BJ (cell line): ENCODE data around the gene SUPT5H. TPM values are rescaled to one million over a fixed set of nuclear protein-coding genes. Genes with fewer than 3 reads are reported as not detected.
"Not testable (repeated sequence)": the region's sequence is repeated elsewhere in the genome, so short reads cannot be mapped to it uniquely, and the experiment has no call there.

Experiments
- CTCF ChIA-PET: fragments of 350-600 bp; formaldehyde crosslinking; extraction: SDS; loops from one replicate; lab custom pipeline; 2021; ENCODE audit warnings: antibody characterized with exemption, inconsistent platforms; lab: Yijun Ruan, JAX
- POLR2A ChIA-PET: fragments of 300-600 bp; sonication (Branson Sonifier 250); formaldehyde crosslinking; extraction: SDS; loops from one replicate; lab custom pipeline; 2021; ENCODE audit warnings: antibody characterized with exemption; lab: Charles Lee
- DNase-seq: peaks from one replicate; pipeline ENCODE4 v3.0.0-alpha.2; 2011; ENCODE audit warnings: low read depth
- H3K27me3 ChIP-seq: 2 replicates; pipeline ENCODE4 v1.6.0; 2011; ENCODE audit warnings: low read length; ENCODE audit not compliant: control insufficient read depth, insufficient read depth
- H3K36me3 ChIP-seq: 2 replicates; pipeline ENCODE4 v1.5.1; 2011; ENCODE audit warnings: low read length; ENCODE audit not compliant: control insufficient read depth, insufficient read depth
- H3K4me3 ChIP-seq: 2 replicates; pipeline ENCODE4 v1.5.1; 2011; ENCODE audit warnings: low read depth, mild to moderate bottlenecking, control low read depth, low read length
- CTCF ChIP-seq: IDR thresholded peaks from 2 replicates; pipeline ENCODE4 v1.5.1; 2011; ENCODE audit warnings: low read depth, mild to moderate bottlenecking, control low read depth, inconsistent platforms, low read length, moderate library complexity; ENCODE audit not compliant: insufficient read depth
- polyA plus RNA-seq: library from polyadenylated mRNA; depleted of rRNA; stranded (reverse); fragments of >200 nt; gene quantifications from 2 replicates; pipeline ENCODE4 v1.2.3, GENCODE V29; 2011

Gene SUPT5H
- polyA plus RNA-seq, 1 experiment: 81.8 TPM

GRCh38 chr19:39448271-39448670, 2.9 kb downstream of the SUPT5H start:
- no peak overlapping the region for H3K4me3 ChIP-seq
- TF ChIP-seq CTCF: no peak
- POLR2A ChIA-PET: interaction anchor here (0.7 to 1.9 kb wide), 2 partner anchors 12 to 24 kb away, joined by 3 to 13 read pairs; partner anchors contain the start of gene RPS16
- H3K27me3 ChIP-seq: no peaks in the 10 kb centered on the region
- DNase-seq: no peak
- CTCF ChIA-PET: interaction anchor here (0.7 to 1.3 kb wide), 4 partner anchors 10 to 44 kb away, joined by 3 to 5 read pairs (median 3); no protein-coding TSS in a partner anchor
- peaks cover 6% of the 10 kb centered on the region for H3K36me3 ChIP-seq

- Histone ChIP-seq H3K36me3 (peaks cover 8% of the 10 kb centered on the region), H3K4me3 (no peak overlapping the region), H3K27me3 (no peaks in the 10 kb centered on the region)
- POLR2A ChIA-PET: interaction anchor here (0.7 kb wide), 1 partner anchor 15 kb away, joined by 7 read pairs; no protein-coding TSS in a partner anchor
- CTCF ChIA-PET: interaction anchor here (1.3 to 2.0 kb wide), 2 partner anchors 25 kb away, joined by 5 to 9 read pairs; no protein-coding TSS in a partner anchor
- DNase-seq: no peak
- TF ChIP-seq CTCF: no peak
These were observed 3.9 kb downstream of the SUPT5H start for GRCh38 chr19:39449116-39449797.

- H3K36me3 ChIP-seq, POLR2A ChIA-PET, H3K27me3 ChIP-seq, DNase-seq, CTCF ChIA-PET, H3K4me3 ChIP-seq: not testable (repeated sequence)
These were observed 5.9 kb downstream of the SUPT5H start for GRCh38 chr19:39451257-39451656.

GRCh38 chr19:39463403-39463802, 18.0 kb downstream of the SUPT5H start:
- ChIA-PET POLR2A (no interaction called here), CTCF (interaction anchor here (4.5 kb wide), 1 partner anchor 11 kb away, joined by 24 read pairs; no protein-coding TSS in a partner anchor)
- no peaks in the 10 kb centered on the region for H3K27me3 ChIP-seq
- TF ChIP-seq CTCF: no peak
- no peak for DNase-seq
- H3K36me3 ChIP-seq: peaks cover 48% of the 10 kb centered on the region
- H3K4me3 ChIP-seq: no peak overlapping the region

GRCh38 chr19:39465956-39466747, 20.8 kb downstream of the SUPT5H start:
- ChIA-PET CTCF (interaction anchor here (0.6 to 4.5 kb wide), 2 partner anchors 8 to 1465 kb away, joined by 3 to 24 read pairs; no protein-coding TSS in a partner anchor), POLR2A (no interaction called here)
- H3K27me3 ChIP-seq: no peaks in the 10 kb centered on the region
- TF ChIP-seq CTCF: no peak
- H3K36me3 ChIP-seq: peaks cover 51% of the 10 kb centered on the region
- no peak for DNase-seq
- H3K4me3 ChIP-seq: no peak overlapping the region
